Heart left ventricle (tissue), 16 donors: Measurements from ENCODE around the gene NDST1. TPM values are rescaled to one million over a fixed set of nuclear protein-coding genes. Genes with fewer than 3 reads are reported as not detected.
A peak's percentile ranks its signal among the peaks of the same experiment; 100 is the strongest.

Experiments used
- ATAC-seq, 4 donors: fragments of 200-7000 bp; cut with Tn5 transposase; one replicate each; pipeline ENCODE4 v1.9.1; 2020 to 2022; ENCODE audit warnings: moderate library complexity in 4 of 4, mild to moderate bottlenecking in 3 of 4, moderate number of reproducible peaks in 1 of 4
- DNase-seq, 5 donors: peaks; one replicate each; pipeline ENCODE4 v3.0.0-alpha.2; 2020
- H3K27ac ChIP-seq, 12 donors: fragments of 200-600 bp; sonication (generic) in 4 of 12; one replicate each; pipeline versions ENCODE4 v1.5.0 to v1.8.0; 2016 to 2022; ENCODE audit warnings: mild to moderate bottlenecking in 2 of 12
- H3K27me3 ChIP-seq, 9 donors: fragments of 200-600 bp; sonication (generic) in 2 of 9; one replicate each; pipeline versions ENCODE4 v1.5.1 to v1.8.0; 2016 to 2022; ENCODE audit warnings: mild to moderate bottlenecking in 3 of 9
- H3K36me3 ChIP-seq, 9 donors: fragments of 200-600 bp; sonication (generic) in 2 of 9; one replicate each; pipeline versions ENCODE4 v1.5.0 to v1.8.0; 2018 to 2022; ENCODE audit warnings: mild to moderate bottlenecking in 2 of 9
- H3K4me1 ChIP-seq, 12 donors: fragments of 200-600 bp; sonication (generic) in 4 of 12; one replicate each; pipeline versions ENCODE4 v1.5.0 to v1.8.0; 2016 to 2022; ENCODE audit warnings: mild to moderate bottlenecking in 3 of 12
- H3K4me3 ChIP-seq, 12 donors: fragments of 200-600 bp; sonication (generic) in 4 of 12; one replicate each; pipeline versions ENCODE4 v1.5.0 to v1.8.0; 2017 to 2022; ENCODE audit warnings: mild to moderate bottlenecking in 9 of 12, moderate library complexity in 4 of 12
- H3K9me3 ChIP-seq, 12 donors: fragments of 200-600 bp; sonication (generic) in 4 of 12; one replicate each; pipeline versions ENCODE4 v1.5.0 to v1.8.0; 2016 to 2022; ENCODE audit warnings: mild to moderate bottlenecking in 1 of 12
- CTCF ChIP-seq, 12 donors: fragments of 200-600 bp; sonication (generic) in 4 of 12; IDR thresholded peaks; one replicate each; pipeline versions ENCODE4 v1.5.0 to v1.8.0; 2018 to 2022; ENCODE audit warnings: antibody characterized with exemption in 12 of 12, mild to moderate bottlenecking in 5 of 12
- POLR2A ChIP-seq, 2 donors: fragments of 450-650 bp; IDR thresholded peaks; one replicate each; pipeline ENCODE4 v1.6.1; 2017; ENCODE audit warnings: antibody characterized with exemption in 2 of 2, mild to moderate bottlenecking in 2 of 2, moderate library complexity in 2 of 2
- WGBS, 4 donors: extraction: QIAGEN DNeasy Blood & Tissue Kit in 2 of 4; methylation state at CpG; one replicate each; pipeline versions ENCODE4 v1.1.5 to v1.1.7; 2013 to 2018; 5-methylcytosine and 5-hydroxymethylcytosine counted together
- intact Hi-C, 10 donors: fragments of 100-400 bp; cut with DNase I; formaldehyde crosslinking; loops; one replicate each; pipeline versions ENCODE4 v1.11.1 to v1.14.2; 2022
- polyA plus RNA-seq, 2 donors: library from polyadenylated mRNA; stranded (reverse); fragments of 200-250 nt; gene quantifications; one replicate each; pipeline ENCODE4 v1.2.3, GENCODE V29; 2013
- total RNA-seq, 9 donors: library from RNA; depleted of rRNA in 2 of 9; stranded (reverse); fragments of >200 nt in 2 of 9; fragmentation: NEBNext Ultra II Directional in 3 of 9; extraction: Animal tissue kit (Norgen Biotek cat#: 25700) in 3 of 9; gene quantifications; one replicate each; pipeline versions ENCODE4 v1.1.0 to v1.2.4, GENCODE V29; 2016 to 2023
- donor health status: ischemic (EF 13 %, LVEDD 7.1; RV severe dilation, severe dysfunction).
- donor health status: healthy with polysubstance abuse.
- donor health status: DM: no; HTN: yes; CAD: no.
- donor health status: DM: no; HTN: no; CAD: no.
- donor health status: ischemic (EF 25% LVEDD 6.9; RV normal size, moderate dysfunction).
- donor health status: ischemic (EF 25% LVEDD 5.7; RV mildly dilated, moderate dysfunction).
- donor health status: healthy.
- donor health status: DM: yes; HTN: yes; CAD: no.
- donor health status: ischemic (EF 35%, LVEDD 5.7; RV mildly dilated, moderate dysfunction).
- donor health status: nonischemic (EF 11% LVEDD 7.7; RV severe dilation, severe dysfunction).
- donor health status: DM: yes; HTN: yes; CAD: no.
- donor health status: PGD.
- donor health status: ischemic (EF 29% LVEDD 5.4; RV normal size, mild dysfunction).
- donor health status: nonischemic (EF 23%, LVEDD 6.1; RV moderate dilation, normal function).

The NDST1 gene
- total and polyA plus RNA-seq, 11 donors, result 32.1 to 156 (median 68.5) TPM

GRCh38 chr5:150509992-150510391 lies 2.1 kb downstream of the NDST1 start:
- 76 to 79% (median 77%) methylated on average over 6 to 7 of the region's 7 CpGs for WGBS, 4 donors
- ATAC-seq, result no peak
- no peak overlapping the region for H3K4me3 ChIP-seq
- H3K36me3 ChIP-seq, result no peaks in the 10 kb centered on the region
- H3K4me1 ChIP-seq, result peaks cover 17 to 100% (median 89%) of the 10 kb centered on the region in 12 donors
- H3K27me3 ChIP-seq, result no peaks in the 10 kb centered on the region
- H3K9me3 ChIP-seq, result no peaks in the 10 kb centered on the region
- DNase-seq, result no peak
- intact Hi-C loops, result no loop called here
- H3K27ac ChIP-seq, result peak overlapping the region in 8 of 12 donors; percentile 6 to 85 (median 43)
- no peak for TF ChIP-seq CTCF (IDR thresholded peaks at IDR 0.05)
- no peak for TF ChIP-seq POLR2A (IDR thresholded peaks at IDR 0.05)

- ATAC-seq (no peak), DNase-seq (no peak)
- TF ChIP-seq CTCF (IDR thresholded peaks at IDR 0.05) (no peak), POLR2A (IDR thresholded peaks at IDR 0.05) (no peak)
- H3K27me3 ChIP-seq, result no peaks in the 10 kb centered on the region
- no peaks in the 10 kb centered on the region for H3K9me3 ChIP-seq
- H3K4me3 ChIP-seq, result no peak overlapping the region
- intact Hi-C loops, result no loop called here
- WGBS, 4 donors, result 63 to 75% (median 67%) methylated on average over 12 of the region's 12 CpGs
- no peaks in the 10 kb centered on the region for H3K36me3 ChIP-seq
- peaks cover 22 to 100% (median 89%) of the 10 kb centered on the region in 12 donors for H3K4me1 ChIP-seq
- peak overlapping the region in 9 of 12 donors; percentile 6 to 85 (median 37) for H3K27ac ChIP-seq
Measured at GRCh38 chr5:150510460-150511263, 2.7 kb downstream of the NDST1 start.

GRCh38 chr5:150511578-150512367 lies 3.8 kb downstream of the NDST1 start:
- Histone ChIP-seq H3K4me1 (peaks cover 20 to 100% (median 89%) of the 10 kb centered on the region in 12 donors), H3K4me3 (no peak overlapping the region), H3K9me3 (no peaks in the 10 kb centered on the region), H3K27ac (peak overlapping the region in 9 of 12 donors; percentile 21 to 60 (median 49)), H3K27me3 (no peaks in the 10 kb centered on the region), H3K36me3 (no peaks in the 10 kb centered on the region)
- ATAC-seq (peak; percentile 32 to 68 (median 46)), DNase-seq (peak in 2 of 5 donors; percentile 60 to 63)
- TF ChIP-seq POLR2A (IDR thresholded peaks at IDR 0.05) (no peak), CTCF (IDR thresholded peaks at IDR 0.05) (no peak)
- WGBS, 4 donors, result 22 to 47% (median 36%) methylated on average over 5 to 7 of the region's 7 CpGs
- intact Hi-C loops, result no loop called here

- peak overlapping the region in 9 of 12 donors; percentile 19 to 60 (median 43) for H3K27ac ChIP-seq
- no peak for TF ChIP-seq POLR2A (IDR thresholded peaks at IDR 0.05)
- intact Hi-C loops, result no loop called here
- no peaks in the 10 kb centered on the region for H3K9me3 ChIP-seq
- no peak overlapping the region for H3K4me3 ChIP-seq
- H3K27me3 ChIP-seq, result no peaks in the 10 kb centered on the region
- WGBS, 4 donors, result 43 to 62% (median 49%) methylated on average over 6 of the region's 6 CpGs
- ATAC-seq (no peak), DNase-seq (no peak)
- H3K36me3 ChIP-seq, result no peaks in the 10 kb centered on the region
- H3K4me1 ChIP-seq, result peaks cover 20 to 100% (median 88%) of the 10 kb centered on the region in 12 donors
Measured at GRCh38 chr5:150512368-150512747, 4.4 kb downstream of the NDST1 start.
